HG03442 (cell line): ENCODE measurements around the gene ANG.
"Not testable (repeated sequence)": the region's sequence is repeated elsewhere in the genome, so short reads cannot be mapped to it uniquely, and the experiment has no call there.

Experiments
- ATAC-seq: cut with Tn5 transposase; IDR thresholded peaks from one replicate; pipeline ENCODE4 v1.9.1; 2021; ENCODE audit warnings: mild to moderate bottlenecking, moderate library complexity; ENCODE audit not compliant: unreplicated experiment

The ANG gene

DNA sequence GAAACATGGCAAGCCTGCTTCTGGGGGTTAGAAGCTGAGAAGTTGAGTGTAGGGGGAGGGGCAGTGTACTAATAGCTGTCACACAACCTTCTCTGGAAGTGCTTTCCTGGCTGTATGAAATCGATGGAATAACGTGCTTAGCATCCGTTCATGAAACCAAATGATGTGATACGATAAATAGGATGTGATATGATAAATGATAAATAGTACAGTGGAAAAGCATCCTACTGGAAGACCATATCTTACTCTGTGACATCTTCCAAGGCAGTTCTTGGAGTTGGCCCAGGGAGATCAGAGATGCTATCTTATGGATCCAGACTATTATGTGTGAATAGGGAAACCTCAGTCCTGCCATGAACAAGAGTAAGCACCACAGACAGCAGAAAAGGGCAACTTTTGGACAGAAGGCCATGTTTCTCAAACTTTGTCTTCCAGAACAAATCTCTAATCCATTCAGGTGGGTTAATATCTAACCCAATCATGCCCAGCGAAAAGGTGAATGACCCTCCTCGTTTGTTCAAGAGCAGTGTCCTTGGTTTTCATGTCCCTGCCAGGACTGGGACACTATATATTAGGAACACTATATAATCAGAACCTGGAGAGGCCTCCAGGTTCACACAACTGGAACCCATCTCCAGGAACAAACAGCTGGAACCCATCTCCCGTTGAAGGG, at the start of gene ANG:
Gene ANG (plus strand): TSS at position 598 of the 673 bp plus-strand sequence. CDS start 4,801 bp downstream, outside the sequence.
- no peak for ATAC-seq

DNA sequence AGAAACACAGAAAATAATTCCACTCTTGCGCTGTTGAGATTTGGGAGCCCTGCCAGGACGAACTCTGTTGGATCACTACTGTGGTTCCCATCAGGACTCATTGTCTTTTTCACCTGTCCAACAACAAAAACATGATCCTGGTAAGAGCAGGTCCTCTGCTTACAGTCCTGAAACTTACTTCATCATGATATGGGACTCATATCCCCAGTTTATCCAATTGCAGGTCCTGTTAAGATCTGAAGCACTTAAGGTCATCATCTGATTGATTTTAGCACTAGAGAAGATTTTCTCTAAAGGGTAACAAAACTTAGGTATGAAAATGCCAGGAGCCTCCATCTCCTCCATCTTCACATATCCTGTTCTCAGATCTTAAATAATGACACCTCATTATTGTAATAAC, 47.0 kb upstream of the ANG start, which contains the start of gene OR6S1:
Gene OR6S1 (minus strand): TSS at position 101 of the 400 bp plus-strand sequence. CDS start 0 bp downstream, at position 101.
- ATAC-seq, result no peak

GRCh38 chr14:20642182-20642581, 46.4 kb upstream of the ANG start:
- no peak for ATAC-seq

GRCh38 chr14:20642755-20643154, 45.8 kb upstream of the ANG start:
- ATAC-seq, result not testable (repeated sequence)

- no peak for ATAC-seq
Observed at GRCh38 chr14:20644520-20644919, 44.0 kb upstream of the ANG start.

GRCh38 chr14:20645481-20645880, 43.1 kb upstream of the ANG start:
- no peak for ATAC-seq

DNA sequence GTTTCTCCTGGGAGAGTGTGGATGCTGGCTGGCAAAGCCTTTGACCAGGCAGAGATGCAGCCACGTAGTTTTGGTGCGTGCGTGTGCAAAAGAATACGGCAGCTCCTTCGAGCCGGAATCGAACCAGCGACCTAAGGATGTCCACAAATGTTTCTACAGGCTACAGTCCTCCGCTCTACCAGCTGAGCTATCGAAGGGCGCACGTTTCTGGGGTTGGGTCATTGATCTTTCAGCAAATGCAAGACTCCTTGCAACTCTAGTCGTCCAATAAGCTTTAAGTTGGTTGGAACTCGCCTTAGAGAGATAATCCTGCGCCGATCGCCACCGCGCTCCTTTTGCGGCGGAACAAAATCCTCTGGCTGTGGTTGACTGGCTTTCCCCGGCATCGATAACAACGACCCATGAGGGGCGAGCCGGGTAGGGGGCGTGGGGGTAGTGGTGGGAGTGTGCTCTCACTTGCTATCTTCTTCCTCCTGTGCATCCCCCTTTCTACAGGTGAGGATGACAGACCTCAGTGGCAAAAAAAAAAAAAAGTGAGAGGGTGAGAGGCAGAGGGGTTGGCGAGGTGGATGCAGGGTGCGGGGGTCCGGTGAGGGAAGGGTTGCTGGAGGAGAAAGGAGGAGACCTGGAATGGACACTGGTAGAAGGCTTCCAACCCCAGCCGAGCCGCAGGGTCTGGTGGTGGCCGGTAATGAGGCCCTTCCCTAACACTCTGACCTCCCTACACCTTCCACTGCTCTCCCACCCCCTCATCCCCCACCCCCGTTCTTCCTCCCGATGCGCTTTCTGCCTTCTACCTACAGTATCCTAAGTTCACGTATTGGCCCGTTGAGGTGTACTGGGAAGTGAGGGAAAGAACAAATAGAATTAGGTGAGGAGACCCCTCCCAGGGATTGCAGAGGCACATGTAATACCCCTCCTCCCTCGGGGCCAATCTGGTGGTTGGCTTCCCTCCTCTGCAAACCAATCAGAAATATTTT, 35.3 kb upstream of the ANG start:
- ATAC-seq, result peak; percentile 49

- ATAC-seq, result no peak
Observed at GRCh38 chr14:20655851-20656250, 32.7 kb upstream of the ANG start.

DNA sequence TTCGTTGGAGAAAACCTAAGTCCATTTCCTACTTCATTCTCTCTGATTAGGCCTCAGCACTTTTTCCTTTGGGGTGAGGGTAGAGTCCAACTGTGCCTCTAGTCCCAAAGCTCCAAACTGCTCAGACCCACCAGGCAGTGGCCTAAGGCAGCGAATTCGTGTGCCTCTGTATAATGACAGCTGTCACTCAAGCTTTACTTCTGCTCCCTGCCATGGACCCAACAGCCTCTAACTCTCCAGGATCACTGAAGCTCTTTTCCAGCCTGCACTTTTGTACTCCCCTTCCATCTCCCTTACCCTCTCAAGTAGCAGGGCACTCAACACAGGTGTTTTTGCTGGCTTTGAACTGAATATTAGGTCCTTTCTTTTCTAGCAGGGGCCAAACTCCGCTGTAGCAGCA, 32.3 kb upstream of the ANG start:
- no peak for ATAC-seq

GRCh38 chr14:20657216-20658211, 31.1 kb upstream of the ANG start:
- ATAC-seq, result no peak

GRCh38 chr14:20658246-20658645, 30.3 kb upstream of the ANG start:
- no peak for ATAC-seq

DNA sequence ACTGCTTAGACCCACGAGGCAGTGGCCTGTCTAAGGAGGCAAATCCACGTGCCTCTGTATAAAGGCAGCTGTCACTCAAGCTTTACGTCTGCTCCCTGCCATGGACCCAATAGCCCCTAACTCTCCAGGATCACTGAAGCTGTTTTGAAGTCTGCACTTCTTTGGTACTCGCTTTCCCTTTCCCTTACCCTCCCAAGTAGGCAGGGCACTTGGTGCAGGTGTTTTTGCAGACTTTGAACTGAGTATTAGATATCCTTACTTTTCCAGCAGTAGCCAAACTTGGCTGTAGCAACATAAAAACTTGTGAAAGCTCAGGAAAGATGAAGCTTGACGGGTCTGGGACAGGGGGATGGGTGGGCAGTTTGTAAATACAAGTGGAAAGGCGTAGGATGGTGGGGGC, 29.2 kb upstream of the ANG start:
- ATAC-seq, result no peak

- no peak for ATAC-seq
Observed at GRCh38 chr14:20659813-20660395, 28.7 kb upstream of the ANG start.

- ATAC-seq, result no peak
Observed at GRCh38 chr14:20661197-20661596, 27.4 kb upstream of the ANG start.

DNA sequence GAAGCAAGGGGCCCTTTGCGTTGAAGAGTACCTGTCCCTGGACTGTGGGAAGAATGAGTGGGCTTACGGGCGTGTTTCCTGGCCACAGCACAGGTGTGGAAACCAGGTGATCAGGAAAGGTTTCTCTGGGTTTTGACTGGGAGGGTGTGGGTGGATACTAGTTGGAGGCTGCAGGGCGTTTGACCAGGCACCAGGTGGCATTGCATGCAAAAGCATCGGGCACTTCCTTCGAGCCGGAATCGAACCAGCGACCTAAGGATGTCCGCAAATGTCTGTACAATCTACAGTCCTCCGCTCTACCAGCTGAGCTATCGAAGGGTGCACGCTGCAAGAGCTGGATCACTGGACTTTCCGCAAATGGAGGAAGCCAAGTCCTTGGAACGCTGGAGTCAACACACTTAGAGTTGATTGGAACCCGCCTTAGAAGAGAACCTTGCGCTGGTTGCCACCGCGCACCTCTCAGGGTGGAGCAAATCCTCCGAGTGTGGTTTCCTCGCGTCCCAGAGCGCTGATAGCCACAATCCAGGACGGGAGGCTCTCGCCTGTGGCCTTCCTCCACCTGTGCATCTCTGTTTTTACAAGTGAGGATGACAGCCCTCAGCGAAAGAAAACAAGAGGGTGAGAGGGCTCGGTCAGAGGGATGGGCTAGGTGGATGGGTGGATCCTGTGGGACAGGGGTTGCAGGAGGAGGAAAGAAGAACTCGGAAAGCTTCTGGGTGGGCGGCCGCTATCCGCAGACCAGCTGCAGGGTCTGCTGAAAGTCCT, 25.4 kb upstream of the ANG start:
- ATAC-seq, result peak; percentile 54

- not testable (repeated sequence) for ATAC-seq
Observed at GRCh38 chr14:20666400-20666961, 22.1 kb upstream of the ANG start.

GRCh38 chr14:20667957-20668356, 20.6 kb upstream of the ANG start:
- ATAC-seq, result peak; percentile 83

- ATAC-seq, result no peak
Observed at GRCh38 chr14:20668969-20669368, 19.6 kb upstream of the ANG start.

- no peak for ATAC-seq
Observed at GRCh38 chr14:20671597-20672283, 16.8 kb upstream of the ANG start.
